Hindlimb muscle (tissue), 1 donor: ENCODE results near the gene MYL11. TPM values are rescaled to one million over a fixed set of nuclear protein-coding genes. Genes with fewer than 3 reads are reported as not detected.

Experiments
- polyA plus RNA-seq: library from polyadenylated mRNA; unstranded; fragments of 120-200 nt; gene quantifications from one replicate; pipeline ENCODE4 v1.2.1, GENCODE V29; 2013; ENCODE audit not compliant: insufficient read length

The MYL11 gene
- polyA plus RNA-seq, 1 donor, result 9,565 TPM

Other genes with a start within 250 kb of the MYL11 start
- gene CORO1A, start 191.2 kb upstream of the MYL11 start, polyA plus RNA-seq, result 16.8 TPM
- gene BOLA2B, start 181.1 kb upstream of the MYL11 start, polyA plus RNA-seq, result 24.3 TPM
- 17.2 TPM for gene SLX1A, start 180.9 kb upstream of the MYL11 start, polyA plus RNA-seq
- gene SULT1A3, start 175.5 kb upstream of the MYL11 start, polyA plus RNA-seq, result 4.5 TPM
- gene NPIPB13, start 126.3 kb upstream of the MYL11 start, polyA plus RNA-seq, result 15.5 TPM
- 34.3 TPM for gene CD2BP2, start 19.5 kb upstream of the MYL11 start, polyA plus RNA-seq
- gene TBC1D10B, start 4.3 kb upstream of the MYL11 start, polyA plus RNA-seq, result 40.8 TPM
- 3.2 TPM for gene SEPTIN1, start 7.8 kb downstream of the MYL11 start, polyA plus RNA-seq
- gene ZNF48, start 20.6 kb downstream of the MYL11 start, polyA plus RNA-seq, result 7.0 TPM
- 6.0 TPM for gene ZNF771, start 32.8 kb downstream of the MYL11 start, polyA plus RNA-seq
- 28.4 TPM for gene DCTPP1, start 55.2 kb downstream of the MYL11 start, polyA plus RNA-seq
- gene SEPHS2, start 71.1 kb downstream of the MYL11 start, polyA plus RNA-seq, result 13.0 TPM
- 4.1 TPM for gene ITGAL, start 97.9 kb downstream of the MYL11 start, polyA plus RNA-seq
- gene ZNF768, start 151.8 kb downstream of the MYL11 start, polyA plus RNA-seq, result 31.0 TPM
- 7.0 TPM for gene ZNF747, start 160.1 kb downstream of the MYL11 start, polyA plus RNA-seq
- gene ZNF764, start 183.6 kb downstream of the MYL11 start, polyA plus RNA-seq, result 9.6 TPM
- 9.7 TPM for gene ZNF688, start 196.9 kb downstream of the MYL11 start, polyA plus RNA-seq
- 12.9 TPM for gene ZNF785, start 210.9 kb downstream of the MYL11 start, polyA plus RNA-seq
- 7.2 TPM for gene ZNF689, start 235.6 kb downstream of the MYL11 start, polyA plus RNA-seq